Smooth muscle cell (in vitro differentiated cells): ENCODE measurements around the gene FNTB. TPM values are rescaled to one million over a fixed set of nuclear protein-coding genes. Genes with fewer than 3 reads are reported as not detected.

Source experiments
- DNase-seq: peaks from one replicate; lab custom pipeline; 2025; ENCODE audit not compliant: unreplicated experiment; lab: John Stamatoyannopoulos, UW
- H2AFZ ChIP-seq: fragments of 200-600 bp; sonication (generic); 2 replicates; pipeline ENCODE4 v1.6.0; 2016; ENCODE audit warnings: antibody characterized with exemption, low read depth, mild to moderate bottlenecking
- H3F3A ChIP-seq: fragments of 200-600 bp; sonication (generic); 2 replicates; pipeline ENCODE4 v1.6.0; 2017; ENCODE audit warnings: antibody characterized with exemption, low read depth
- H3K27ac ChIP-seq: fragments of 200-600 bp; sonication (generic); 2 replicates; pipeline ENCODE4 v1.5.1; 2016; ENCODE audit warnings: low read depth, mild to moderate bottlenecking
- H3K27me3 ChIP-seq: fragments of 200-600 bp; sonication (generic); 2 replicates; pipeline ENCODE4 v1.6.1; 2016; ENCODE audit warnings: low read depth, mild to moderate bottlenecking
- H3K36me3 ChIP-seq: fragments of 200-600 bp; sonication (generic); 2 replicates; pipeline ENCODE4 v1.5.1; 2016; ENCODE audit warnings: low read depth
- H3K4me1 ChIP-seq: fragments of 200-600 bp; sonication (generic); 2 replicates; pipeline ENCODE4 v1.5.1; 2016; ENCODE audit warnings: low read depth
- H3K4me2 ChIP-seq: fragments of 200-600 bp; sonication (generic); 2 replicates; pipeline ENCODE4 v1.6.0; 2016; ENCODE audit warnings: mild to moderate bottlenecking
- H3K4me3 ChIP-seq: fragments of 200-600 bp; sonication (generic); 2 replicates; pipeline ENCODE4 v1.5.1; 2016; ENCODE audit warnings: mild to moderate bottlenecking
- H3K79me2 ChIP-seq: fragments of 200-600 bp; sonication (generic); 2 replicates; pipeline ENCODE4 v1.6.0; 2016; ENCODE audit warnings: low read depth, mild to moderate bottlenecking
- H3K9ac ChIP-seq: fragments of 200-600 bp; sonication (generic); 2 replicates; pipeline ENCODE4 v1.6.0; 2016; ENCODE audit warnings: low read depth
- H3K9me3 ChIP-seq: fragments of 200-600 bp; sonication (generic); replicated peaks from 2 replicates; pipeline ENCODE4 v1.5.1; 2016; ENCODE audit warnings: low read depth
- H4K20me1 ChIP-seq: fragments of 200-600 bp; sonication (generic); 2 replicates; pipeline ENCODE4 v1.6.0; 2016; ENCODE audit warnings: low read depth
- WGBS: methylation state at CpG from one replicate; pipeline ENCODE4 v1.1.7; 2016; ENCODE audit warnings: low lambda C conversion rate; 5-methylcytosine and 5-hydroxymethylcytosine counted together
- polyA plus RNA-seq: library from polyadenylated mRNA; unstranded; fragments of >200 nt; fragmentation: Nextera tagmentation; extraction: Ambion mirVana; gene quantifications from 2 replicates; pipeline ENCODE4 v1.2.1, GENCODE V29; 2016
- total RNA-seq: library from RNA; depleted of rRNA; stranded (reverse); fragments of >200 nt; gene quantifications from 2 replicates; pipeline ENCODE4 v1.2.3, GENCODE V29; 2014
- TF ChIP-seq, protein P1 (sequence below): fragments of 200-600 bp; sonication (generic); IDR thresholded peaks from 2 replicates; pipeline ENCODE4 v1.5.1; 2017; ENCODE audit warnings: borderline replicate concordance, mild to moderate bottlenecking, antibody characterized with exemption; ENCODE audit not compliant: insufficient read depth, poor library complexity, severe bottlenecking

Gene FNTB
- total and polyA plus RNA-seq, 2 experiments from 2014 or later, result 9.3 to 16.3 TPM

- Histone ChIP-seq H3K36me3 (peaks cover 3% of the 10 kb centered on the region), H3K79me2 (no peaks in the 10 kb centered on the region), H3K27ac (no peak overlapping the region), H3K4me3 (no peak overlapping the region), H3K4me2 (no peak overlapping the region), H2AFZ (no peak overlapping the region), H4K20me1 (peaks cover 24% of the 10 kb centered on the region), H3K9me3 (no peaks in the 10 kb centered on the region), H3F3A (no peaks in the 10 kb centered on the region), H3K9ac (no peak overlapping the region), H3K27me3 (no peaks in the 10 kb centered on the region), H3K4me1 (no peaks in the 10 kb centered on the region)
- no peak for DNase-seq
- WGBS, result 92% methylated on average over 23 of the region's 23 CpGs
- TF ChIP-seq, protein P1, sequence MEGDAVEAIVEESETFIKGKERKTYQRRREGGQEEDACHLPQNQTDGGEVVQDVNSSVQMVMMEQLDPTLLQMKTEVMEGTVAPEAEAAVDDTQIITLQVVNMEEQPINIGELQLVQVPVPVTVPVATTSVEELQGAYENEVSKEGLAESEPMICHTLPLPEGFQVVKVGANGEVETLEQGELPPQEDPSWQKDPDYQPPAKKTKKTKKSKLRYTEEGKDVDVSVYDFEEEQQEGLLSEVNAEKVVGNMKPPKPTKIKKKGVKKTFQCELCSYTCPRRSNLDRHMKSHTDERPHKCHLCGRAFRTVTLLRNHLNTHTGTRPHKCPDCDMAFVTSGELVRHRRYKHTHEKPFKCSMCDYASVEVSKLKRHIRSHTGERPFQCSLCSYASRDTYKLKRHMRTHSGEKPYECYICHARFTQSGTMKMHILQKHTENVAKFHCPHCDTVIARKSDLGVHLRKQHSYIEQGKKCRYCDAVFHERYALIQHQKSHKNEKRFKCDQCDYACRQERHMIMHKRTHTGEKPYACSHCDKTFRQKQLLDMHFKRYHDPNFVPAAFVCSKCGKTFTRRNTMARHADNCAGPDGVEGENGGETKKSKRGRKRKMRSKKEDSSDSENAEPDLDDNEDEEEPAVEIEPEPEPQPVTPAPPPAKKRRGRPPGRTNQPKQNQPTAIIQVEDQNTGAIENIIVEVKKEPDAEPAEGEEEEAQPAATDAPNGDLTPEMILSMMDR, result no peak
These were observed 67.9 kb downstream of the FNTB start for GRCh38 chr14:65054471-65055085.

DNA sequence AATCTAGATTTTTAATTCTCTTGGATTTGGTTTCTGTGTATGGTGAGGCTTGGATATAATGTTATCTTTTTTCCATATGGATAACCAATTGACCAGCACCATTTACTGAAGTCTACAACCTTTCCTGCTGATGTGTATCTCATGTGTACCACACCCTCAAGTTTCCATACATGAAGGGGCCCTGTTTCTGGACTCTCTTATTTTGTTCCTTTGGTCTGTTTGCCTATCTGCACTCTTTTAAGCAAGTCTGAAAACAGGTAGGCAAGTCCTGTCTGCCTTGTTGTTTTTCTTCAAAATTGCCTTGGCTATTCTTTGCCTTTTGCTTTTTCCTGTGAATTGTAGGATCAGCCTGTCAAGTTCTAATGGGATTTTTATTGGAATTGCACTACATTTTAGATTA is 71.0 kb downstream of the FNTB start:
- Histone ChIP-seq H3K27me3 (no peaks in the 10 kb centered on the region), H3K27ac (no peak overlapping the region), H2AFZ (no peak overlapping the region), H3K4me3 (no peak overlapping the region), H4K20me1 (peaks cover 24% of the 10 kb centered on the region), H3K4me1 (no peaks in the 10 kb centered on the region), H3K36me3 (peaks cover 3% of the 10 kb centered on the region), H3F3A (no peaks in the 10 kb centered on the region), H3K9me3 (no peaks in the 10 kb centered on the region), H3K4me2 (no peak overlapping the region), H3K9ac (no peak overlapping the region), H3K79me2 (no peaks in the 10 kb centered on the region)
- DNase-seq, result no peak
- TF ChIP-seq, protein P1, result no peak

- TF ChIP-seq, protein P1, result no peak
- no peak overlapping the region for H3K27ac ChIP-seq
- 87% methylated on average over 16 of the region's 16 CpGs for WGBS
- H4K20me1 ChIP-seq, result peaks cover 16% of the 10 kb centered on the region
- no peaks in the 10 kb centered on the region for H3K4me1 ChIP-seq
- no peak overlapping the region for H2AFZ ChIP-seq
- no peak overlapping the region for H3K9ac ChIP-seq
- no peaks in the 10 kb centered on the region for H3F3A ChIP-seq
- H3K4me2 ChIP-seq, result no peak overlapping the region
- no peak overlapping the region for H3K4me3 ChIP-seq
- H3K27me3 ChIP-seq, result no peaks in the 10 kb centered on the region
- H3K79me2 ChIP-seq, result no peaks in the 10 kb centered on the region
- no peak for DNase-seq
- peaks cover 3% of the 10 kb centered on the region for H3K36me3 ChIP-seq
- H3K9me3 ChIP-seq, result no peaks in the 10 kb centered on the region
These were observed 75.7 kb downstream of the FNTB start for GRCh38 chr14:65062096-65063075.
